GM18498 (cell line): ENCODE results near the gene GJD3.

Experiments used
- ATAC-seq: cut with Tn5 transposase; IDR thresholded peaks from one replicate; pipeline ENCODE4 v1.9.1; 2021; ENCODE audit warnings: mild to moderate bottlenecking, moderate library complexity; ENCODE audit not compliant: unreplicated experiment

GJD3 gene

GRCh38 chr17:40326832-40327199 is 37.7 kb downstream of the GJD3 start:
- ATAC-seq: no peak

- ATAC-seq: no peak
Measured at GRCh38 chr17:40326014-40326831, 38.3 kb downstream of the GJD3 start.

GRCh38 chr17:40325156-40326013 is 39.2 kb downstream of the GJD3 start:
- ATAC-seq: no peak

GRCh38 chr17:40323391-40324381 is 40.9 kb downstream of the GJD3 start:
- ATAC-seq: no peak

- peak; percentile 35 for ATAC-seq
Measured at GRCh38 chr17:40322358-40323315, 41.9 kb downstream of the GJD3 start.

GRCh38 chr17:40321961-40322357 is 42.6 kb downstream of the GJD3 start:
- ATAC-seq: no peak

GRCh38 chr17:40321524-40321929 is 43.0 kb downstream of the GJD3 start:
- ATAC-seq: no peak

GRCh38 chr17:40320756-40321523 is 43.6 kb downstream of the GJD3 start:
- ATAC-seq: no peak

GRCh38 chr17:40319651-40320540 is 44.6 kb downstream of the GJD3 start:
- ATAC-seq: no peak

- no peak for ATAC-seq
Measured at GRCh38 chr17:40318830-40319391, 45.6 kb downstream of the GJD3 start.

GRCh38 chr17:40317880-40318829 is 46.4 kb downstream of the GJD3 start:
- ATAC-seq: peak; percentile 69

- no peak for ATAC-seq
Measured at GRCh38 chr17:40317345-40317873, 47.1 kb downstream of the GJD3 start.

- no peak for ATAC-seq
Measured at GRCh38 chr17:40316571-40317344, 47.8 kb downstream of the GJD3 start.

GRCh38 chr17:40315678-40316570 is 48.6 kb downstream of the GJD3 start:
- no peak for ATAC-seq
